Epidermal melanocyte (primary cell): Measurements from ENCODE around the gene PLA2G6.

Experiments used
- DNase-seq: peaks from one replicate; pipeline ENCODE4 v3.0.0; 2011; ENCODE audit warnings: low spot score; ENCODE audit not compliant: insufficient read length

The PLA2G6 gene

GRCh38 chr22:38213990-38214301 is 32.3 kb upstream of the PLA2G6 start:
- DNase-seq = no peak

GRCh38 chr22:38213319-38213989 is 31.8 kb upstream of the PLA2G6 start:
- no peak for DNase-seq

- DNase-seq = no peak
Observed at GRCh38 chr22:38212442-38212841, 30.8 kb upstream of the PLA2G6 start.

GRCh38 chr22:38211556-38211955 is 29.9 kb upstream of the PLA2G6 start:
- DNase-seq = no peak

GRCh38 chr22:38208551-38208968 is 26.9 kb upstream of the PLA2G6 start:
- no peak for DNase-seq

GRCh38 chr22:38207898-38208432 is 26.3 kb upstream of the PLA2G6 start:
- no peak for DNase-seq

- no peak for DNase-seq
Observed at GRCh38 chr22:38205261-38206128, 23.9 kb upstream of the PLA2G6 start.

GRCh38 chr22:38204784-38205183 is 23.2 kb upstream of the PLA2G6 start:
- no peak for DNase-seq

- no peak for DNase-seq
Observed at GRCh38 chr22:38203855-38204514, 22.4 kb upstream of the PLA2G6 start.

GRCh38 chr22:38203090-38203810 is 21.6 kb upstream of the PLA2G6 start:
- DNase-seq = no peak

GRCh38 chr22:38202437-38203089 is 20.9 kb upstream of the PLA2G6 start:
- DNase-seq = no peak

- DNase-seq = peak; percentile 89
Observed at GRCh38 chr22:38201711-38202436, 20.2 kb upstream of the PLA2G6 start, which contains the start of gene MAFF. MAFF (plus strand) TSS chr22:38201994; CDS start chr22:38213854, 11,860 bp downstream.

GRCh38 chr22:38201371-38201710 is 19.7 kb upstream of the PLA2G6 start:
- DNase-seq = no peak

- no peak for DNase-seq
Observed at GRCh38 chr22:38199826-38200559, 18.4 kb upstream of the PLA2G6 start.

GRCh38 chr22:38196791-38197419 is 15.3 kb upstream of the PLA2G6 start:
- DNase-seq = no peak

GRCh38 chr22:38193580-38193979 is 11.9 kb upstream of the PLA2G6 start:
- no peak for DNase-seq

- DNase-seq = no peak
Observed at GRCh38 chr22:38192475-38192863, 10.8 kb upstream of the PLA2G6 start.

GRCh38 chr22:38191731-38192474 is 10.3 kb upstream of the PLA2G6 start:
- DNase-seq = no peak
